Measurements from ENCODE around the gene ATP5MK.

DNA sequence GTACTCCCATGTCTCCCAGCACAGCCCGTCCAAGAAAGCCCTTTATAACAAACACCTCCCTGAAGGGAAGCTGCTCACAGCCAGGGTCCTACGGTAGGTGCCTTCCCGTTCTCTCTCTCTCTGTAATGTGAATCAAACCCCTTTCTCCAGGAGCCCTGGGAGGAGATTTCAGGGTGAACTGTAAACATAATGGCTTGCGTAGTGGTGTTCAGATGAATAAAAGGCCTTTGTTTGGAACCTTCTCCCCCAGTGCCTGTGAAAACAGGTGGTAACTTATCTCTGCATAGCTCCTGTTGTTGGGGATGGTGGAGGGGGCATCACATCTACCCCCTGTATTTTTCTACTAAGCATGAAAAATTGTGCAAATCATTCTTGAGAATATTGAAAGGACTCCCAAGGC, 43.5 kb upstream of the ATP5MK start:
- TF ChIP-seq POLR2A (IDR thresholded peaks at IDR 0.05; ENCODE audit: borderline replicate concordance, extremely low read depth, insufficient read depth, insufficient read length) (no peak), CEBPB (IDR thresholded peaks at IDR 0.05; ENCODE audit: low read depth) (no peak), POLR2AphosphoS5 (IDR thresholded peaks at IDR 0.05; ENCODE audit: low read depth, low read length) (no peak)
- TF ChIP-seq, protein P1, sequence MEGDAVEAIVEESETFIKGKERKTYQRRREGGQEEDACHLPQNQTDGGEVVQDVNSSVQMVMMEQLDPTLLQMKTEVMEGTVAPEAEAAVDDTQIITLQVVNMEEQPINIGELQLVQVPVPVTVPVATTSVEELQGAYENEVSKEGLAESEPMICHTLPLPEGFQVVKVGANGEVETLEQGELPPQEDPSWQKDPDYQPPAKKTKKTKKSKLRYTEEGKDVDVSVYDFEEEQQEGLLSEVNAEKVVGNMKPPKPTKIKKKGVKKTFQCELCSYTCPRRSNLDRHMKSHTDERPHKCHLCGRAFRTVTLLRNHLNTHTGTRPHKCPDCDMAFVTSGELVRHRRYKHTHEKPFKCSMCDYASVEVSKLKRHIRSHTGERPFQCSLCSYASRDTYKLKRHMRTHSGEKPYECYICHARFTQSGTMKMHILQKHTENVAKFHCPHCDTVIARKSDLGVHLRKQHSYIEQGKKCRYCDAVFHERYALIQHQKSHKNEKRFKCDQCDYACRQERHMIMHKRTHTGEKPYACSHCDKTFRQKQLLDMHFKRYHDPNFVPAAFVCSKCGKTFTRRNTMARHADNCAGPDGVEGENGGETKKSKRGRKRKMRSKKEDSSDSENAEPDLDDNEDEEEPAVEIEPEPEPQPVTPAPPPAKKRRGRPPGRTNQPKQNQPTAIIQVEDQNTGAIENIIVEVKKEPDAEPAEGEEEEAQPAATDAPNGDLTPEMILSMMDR (IDR thresholded peaks at IDR 0.05 in 2 of 3, conservative IDR thresholded peaks at IDR 0.05 in 1 of 3; ENCODE audit: borderline replicate concordance in 1 of 3, insufficient read depth in 1 of 3, low read depth in 2 of 3, low read length in 2 of 3), result no peak
- TF ChIP-seq, protein P2, sequence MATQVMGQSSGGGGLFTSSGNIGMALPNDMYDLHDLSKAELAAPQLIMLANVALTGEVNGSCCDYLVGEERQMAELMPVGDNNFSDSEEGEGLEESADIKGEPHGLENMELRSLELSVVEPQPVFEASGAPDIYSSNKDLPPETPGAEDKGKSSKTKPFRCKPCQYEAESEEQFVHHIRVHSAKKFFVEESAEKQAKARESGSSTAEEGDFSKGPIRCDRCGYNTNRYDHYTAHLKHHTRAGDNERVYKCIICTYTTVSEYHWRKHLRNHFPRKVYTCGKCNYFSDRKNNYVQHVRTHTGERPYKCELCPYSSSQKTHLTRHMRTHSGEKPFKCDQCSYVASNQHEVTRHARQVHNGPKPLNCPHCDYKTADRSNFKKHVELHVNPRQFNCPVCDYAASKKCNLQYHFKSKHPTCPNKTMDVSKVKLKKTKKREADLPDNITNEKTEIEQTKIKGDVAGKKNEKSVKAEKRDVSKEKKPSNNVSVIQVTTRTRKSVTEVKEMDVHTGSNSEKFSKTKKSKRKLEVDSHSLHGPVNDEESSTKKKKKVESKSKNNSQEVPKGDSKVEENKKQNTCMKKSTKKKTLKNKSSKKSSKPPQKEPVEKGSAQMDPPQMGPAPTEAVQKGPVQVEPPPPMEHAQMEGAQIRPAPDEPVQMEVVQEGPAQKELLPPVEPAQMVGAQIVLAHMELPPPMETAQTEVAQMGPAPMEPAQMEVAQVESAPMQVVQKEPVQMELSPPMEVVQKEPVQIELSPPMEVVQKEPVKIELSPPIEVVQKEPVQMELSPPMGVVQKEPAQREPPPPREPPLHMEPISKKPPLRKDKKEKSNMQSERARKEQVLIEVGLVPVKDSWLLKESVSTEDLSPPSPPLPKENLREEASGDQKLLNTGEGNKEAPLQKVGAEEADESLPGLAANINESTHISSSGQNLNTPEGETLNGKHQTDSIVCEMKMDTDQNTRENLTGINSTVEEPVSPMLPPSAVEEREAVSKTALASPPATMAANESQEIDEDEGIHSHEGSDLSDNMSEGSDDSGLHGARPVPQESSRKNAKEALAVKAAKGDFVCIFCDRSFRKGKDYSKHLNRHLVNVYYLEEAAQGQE (IDR thresholded peaks at IDR 0.05; ENCODE audit: low read depth), result no peak

Measured in HCT116 (cell line).